ENCODE measurements around the gene MLKL.
"Not testable (repeated sequence)": the region's sequence is repeated elsewhere in the genome, so short reads cannot be mapped to it uniquely, and the experiment has no call there.

The MLKL gene

DNA sequence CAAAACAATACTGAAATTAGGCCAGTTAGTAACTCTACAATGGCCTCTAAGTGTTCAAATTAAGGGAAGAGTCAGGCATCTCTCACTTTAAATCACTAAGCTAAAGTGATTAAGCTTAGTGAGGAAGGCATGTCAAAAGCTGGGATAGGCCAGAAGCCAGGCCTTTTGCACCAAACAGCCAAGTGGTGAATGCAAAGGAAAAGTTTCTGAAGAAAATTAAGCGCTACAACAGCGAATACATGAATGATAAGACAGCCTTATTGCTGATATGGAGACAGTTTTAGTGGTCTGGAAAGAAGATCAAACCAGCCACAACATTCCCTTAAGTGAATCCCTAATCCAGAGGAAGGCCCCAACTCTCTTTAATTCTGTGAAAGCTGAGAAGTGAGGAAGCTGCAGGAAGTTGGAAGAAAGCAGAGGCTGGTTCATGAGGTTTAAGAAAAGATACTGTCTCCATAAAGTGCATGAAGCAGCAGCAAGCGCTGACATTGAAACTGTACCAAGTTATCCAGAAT is 46.1 kb downstream of the MLKL start:
- in situ Hi-C loops (cut with HindIII; ENCODE audit: low sequenced_read_pairs): no loop called here

DNA sequence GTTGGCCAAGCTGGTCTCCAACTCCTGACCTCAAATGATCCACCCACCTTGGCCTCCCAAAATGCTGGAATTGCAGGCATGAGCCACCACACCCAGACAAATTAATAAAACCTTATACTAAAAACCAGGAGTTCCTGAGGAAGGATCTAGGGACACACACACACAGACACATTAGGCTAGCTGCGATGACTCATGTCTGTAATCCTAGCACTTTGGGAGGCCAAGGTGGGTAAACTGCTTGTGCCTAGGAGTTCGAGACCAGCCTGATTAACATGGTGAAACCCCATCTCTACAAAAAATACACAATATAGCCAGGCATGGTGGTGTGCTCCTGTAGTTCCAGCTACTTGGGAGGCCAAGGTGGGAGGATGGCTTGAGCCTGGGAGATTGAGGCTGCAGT is 47.8 kb downstream of the MLKL start:
- in situ Hi-C loops (cut with HindIII; ENCODE audit: low sequenced_read_pairs): not testable (repeated sequence)

DNA sequence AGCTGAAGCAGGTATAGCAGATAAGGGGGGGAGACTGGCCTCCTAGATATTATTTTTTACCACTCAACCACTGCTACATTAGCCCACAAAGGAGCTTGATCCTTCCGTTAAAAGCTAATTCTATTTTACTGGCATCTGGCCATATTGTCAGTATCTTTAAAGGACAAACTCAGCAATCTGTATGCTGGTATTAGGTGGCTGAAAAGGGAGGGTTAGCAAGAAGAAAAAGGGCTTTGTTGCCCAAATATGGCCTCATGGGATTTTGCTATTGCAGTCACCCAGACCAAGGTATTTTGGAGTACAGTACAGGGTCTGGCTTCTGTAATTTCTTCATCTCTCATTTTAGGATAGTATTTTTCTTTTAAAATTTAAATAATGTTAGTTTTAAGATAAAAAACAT is 48.4 kb downstream of the MLKL start:
- in situ Hi-C loops (cut with HindIII; ENCODE audit: low sequenced_read_pairs): no loop called here

DNA sequence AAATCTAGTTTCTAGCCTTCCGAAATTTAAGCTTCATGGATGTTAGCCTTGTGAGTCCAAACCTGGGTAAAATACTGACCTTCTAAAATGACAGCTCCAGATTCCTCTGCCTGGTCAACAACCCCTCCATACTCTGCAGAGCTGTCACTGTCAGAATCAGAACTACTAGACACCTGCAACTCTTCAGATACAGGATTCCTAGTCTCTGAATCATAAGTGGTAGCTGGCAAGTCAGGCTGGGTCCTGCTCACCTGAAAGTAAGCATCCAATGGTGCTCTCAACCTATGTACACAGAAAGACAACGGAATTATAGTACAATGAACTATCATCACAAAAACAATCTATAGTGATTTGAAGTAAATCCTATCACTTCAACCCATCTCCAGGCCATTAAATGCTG is 48.8 kb downstream of the MLKL start:
- in situ Hi-C loops (cut with HindIII; ENCODE audit: low sequenced_read_pairs): no loop called here

DNA sequence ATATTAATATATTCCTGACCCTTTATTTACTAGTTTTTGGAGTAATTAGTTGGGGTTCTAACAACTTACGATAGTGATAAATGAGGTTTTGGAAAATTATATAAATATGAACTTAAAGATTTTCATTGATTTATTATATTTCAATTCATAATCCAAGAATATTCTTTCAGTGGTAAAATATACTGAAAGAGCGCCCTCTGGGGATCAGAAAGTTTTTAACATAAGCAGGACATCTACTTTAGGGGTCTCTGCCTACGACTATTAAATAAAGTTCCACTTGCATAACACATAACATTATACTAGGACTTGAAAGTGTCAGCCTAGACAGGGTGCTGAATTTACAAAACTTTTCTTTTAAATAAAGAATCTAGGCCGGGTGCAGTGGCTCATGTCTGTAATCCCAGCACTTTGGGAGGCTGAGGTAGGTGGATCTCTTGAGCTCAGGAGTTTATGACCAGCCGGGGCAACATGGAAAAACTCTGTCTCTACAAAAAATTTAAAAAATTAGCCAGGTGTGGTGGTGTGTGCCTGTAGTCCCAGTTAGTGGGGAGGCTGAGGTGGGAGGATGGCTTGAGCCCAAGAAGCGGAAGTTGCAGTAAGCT is 49.6 kb downstream of the MLKL start:
- in situ Hi-C loops (cut with HindIII; ENCODE audit: low sequenced_read_pairs): no loop called here

DNA sequence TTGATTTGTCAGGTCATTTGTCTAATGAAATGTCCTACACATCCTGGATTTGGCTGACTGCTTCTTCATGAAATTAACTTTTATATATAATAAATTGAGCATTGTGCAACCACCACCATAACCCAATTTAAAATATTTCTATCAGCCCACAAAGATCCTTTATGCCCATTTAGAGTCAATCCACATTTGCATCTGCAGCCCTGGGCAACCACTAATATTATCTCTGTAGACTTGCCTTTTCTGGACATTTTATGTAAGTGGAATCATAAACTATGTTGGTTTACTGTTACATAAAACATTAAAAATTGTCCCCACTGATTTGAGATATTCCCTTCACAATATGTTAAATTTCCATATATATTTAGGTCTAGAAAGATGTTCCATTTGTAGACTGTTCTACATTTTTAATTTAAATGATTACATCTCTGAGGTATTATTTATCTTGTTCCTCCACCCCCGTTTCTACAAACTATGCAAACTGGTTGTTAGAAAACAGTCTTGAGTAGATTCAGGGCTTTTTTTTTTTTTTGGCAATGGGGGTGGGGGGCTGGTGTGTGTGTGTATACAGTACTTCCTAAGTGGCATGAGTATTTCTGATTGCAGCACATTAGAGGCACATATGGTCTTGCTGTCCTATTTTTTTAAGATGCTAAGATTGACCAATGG is 50.7 kb downstream of the MLKL start:
- in situ Hi-C loops (cut with HindIII; ENCODE audit: low sequenced_read_pairs): no loop called here

DNA sequence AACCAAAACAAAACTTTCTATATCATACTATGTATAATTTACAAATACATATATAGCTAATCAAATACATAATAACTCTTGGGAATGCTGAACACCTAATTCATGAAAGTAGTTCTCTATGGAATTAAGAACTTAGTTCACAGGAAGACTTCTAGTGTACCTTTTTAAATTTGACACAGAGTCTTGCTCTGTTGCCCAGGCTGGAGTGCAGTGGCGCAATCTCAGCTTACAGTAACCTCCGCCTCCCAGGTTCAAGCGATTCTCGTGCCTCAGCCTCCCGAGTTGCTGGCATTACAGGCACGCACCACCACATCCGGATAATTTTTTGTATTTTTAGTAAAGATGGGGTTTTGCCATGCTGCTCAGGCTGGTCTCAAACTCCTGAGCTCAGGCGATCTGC is 58.7 kb downstream of the MLKL start:
- in situ Hi-C loops (cut with HindIII; ENCODE audit: low sequenced_read_pairs): no loop called here

DNA sequence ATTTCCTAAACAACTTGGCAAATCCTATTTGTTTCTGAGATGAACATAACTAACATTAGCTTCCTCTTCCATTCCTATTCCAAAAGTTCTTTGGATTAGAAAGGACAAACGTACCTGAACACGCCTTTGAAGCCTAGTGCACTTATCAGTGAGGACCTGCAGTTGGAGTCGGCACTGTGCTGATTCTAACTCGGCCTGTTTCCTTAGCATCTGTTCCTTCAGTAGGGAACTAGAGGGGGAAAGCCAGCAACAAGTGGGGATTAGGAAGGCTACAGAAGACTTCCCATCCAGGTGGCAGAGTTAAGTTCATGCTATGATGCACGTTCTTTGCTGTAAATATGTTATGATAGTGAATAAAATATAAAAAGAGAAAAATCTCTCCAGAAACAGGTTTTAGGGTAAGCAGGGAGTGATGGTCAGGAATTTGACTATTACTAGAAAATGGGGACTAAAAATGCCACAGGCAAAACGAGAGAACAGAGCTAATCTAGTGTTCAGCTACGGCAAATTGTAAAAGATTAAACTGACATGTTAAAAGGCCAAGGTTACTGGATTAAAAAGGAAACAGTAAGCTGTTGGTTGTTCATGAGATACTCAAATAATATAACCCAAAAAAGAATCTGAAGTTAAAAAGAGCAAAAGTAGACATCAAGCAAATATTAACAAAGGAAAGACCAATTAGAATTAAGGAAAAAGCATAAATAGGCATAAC is 62.8 kb downstream of the MLKL start:
- in situ Hi-C loops (cut with HindIII; ENCODE audit: low sequenced_read_pairs): no loop called here

DNA sequence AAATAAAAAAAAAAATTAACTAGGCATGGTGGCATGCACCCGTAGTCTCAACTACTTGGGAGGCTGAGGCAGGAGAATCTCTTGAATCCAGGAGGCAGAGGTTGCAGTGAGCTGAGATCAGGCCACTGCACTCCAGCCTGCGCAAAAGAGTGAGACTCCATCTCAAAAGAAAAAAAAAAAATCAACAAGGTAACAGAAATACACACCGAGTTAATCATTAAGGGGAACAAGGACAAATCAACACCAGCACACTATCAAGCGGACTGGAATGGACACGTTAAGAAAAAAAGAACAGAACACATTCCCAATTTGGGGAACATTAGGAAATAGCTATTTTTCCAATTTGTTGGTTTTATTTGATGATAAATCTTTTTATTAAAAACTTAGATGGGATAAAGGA is 65.4 kb downstream of the MLKL start:
- in situ Hi-C loops (cut with HindIII; ENCODE audit: low sequenced_read_pairs): no loop called here

DNA sequence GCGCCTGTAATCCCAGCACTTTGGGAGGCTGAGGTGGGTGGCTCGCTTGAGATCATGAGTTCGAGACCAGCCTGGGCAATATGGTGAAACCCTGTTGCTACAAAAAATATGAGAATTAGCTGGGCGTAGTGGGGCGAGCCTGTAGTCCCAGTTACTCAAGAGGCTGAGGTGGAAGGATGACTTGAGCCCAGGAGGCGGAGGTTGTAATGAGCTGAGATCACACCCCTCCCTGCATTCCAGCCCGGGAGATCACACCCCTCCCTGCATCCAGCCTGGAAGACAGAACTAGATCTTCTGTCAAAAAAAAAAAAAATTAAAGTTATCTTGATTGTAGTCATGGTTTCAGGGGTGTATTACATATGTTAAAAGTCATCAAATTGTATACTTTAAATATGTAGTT is 67.0 kb downstream of the MLKL start:
- in situ Hi-C loops (cut with HindIII; ENCODE audit: low sequenced_read_pairs): no loop called here

DNA sequence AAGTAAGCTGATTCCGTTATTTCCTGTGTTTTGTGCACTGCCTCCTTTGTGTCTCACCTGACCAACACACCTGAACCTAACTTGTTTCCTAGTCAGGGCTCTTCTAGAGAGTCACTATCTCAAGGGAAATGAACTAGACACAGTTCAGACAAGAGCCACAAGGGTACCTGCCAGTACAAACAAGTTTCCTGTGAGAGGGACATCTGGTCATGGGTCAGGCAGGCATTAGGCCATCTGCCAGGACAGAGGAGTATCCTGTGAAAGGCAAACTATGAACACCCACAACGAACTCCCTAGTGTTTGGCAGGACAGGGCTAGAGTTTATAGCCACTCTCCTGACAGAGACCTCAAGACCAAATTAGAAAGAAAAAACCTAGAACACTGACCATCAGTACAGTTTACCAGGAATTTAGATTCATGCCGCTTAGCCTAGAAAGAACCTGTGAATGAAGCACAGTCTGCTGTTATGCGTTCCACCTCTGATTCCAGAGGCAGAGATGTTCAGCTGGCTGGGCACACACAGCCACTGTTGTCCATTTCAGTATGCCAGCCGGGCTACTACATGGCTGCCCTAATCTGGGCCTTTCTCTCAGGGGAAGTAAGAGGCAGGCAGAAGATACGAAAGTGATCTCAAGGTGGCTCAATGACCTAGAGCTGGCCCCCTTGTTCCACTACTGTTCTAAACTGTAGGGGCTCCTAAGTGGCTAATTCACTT is 73.0 kb downstream of the MLKL start:
- in situ Hi-C loops (cut with HindIII; ENCODE audit: low sequenced_read_pairs): no loop called here

DNA sequence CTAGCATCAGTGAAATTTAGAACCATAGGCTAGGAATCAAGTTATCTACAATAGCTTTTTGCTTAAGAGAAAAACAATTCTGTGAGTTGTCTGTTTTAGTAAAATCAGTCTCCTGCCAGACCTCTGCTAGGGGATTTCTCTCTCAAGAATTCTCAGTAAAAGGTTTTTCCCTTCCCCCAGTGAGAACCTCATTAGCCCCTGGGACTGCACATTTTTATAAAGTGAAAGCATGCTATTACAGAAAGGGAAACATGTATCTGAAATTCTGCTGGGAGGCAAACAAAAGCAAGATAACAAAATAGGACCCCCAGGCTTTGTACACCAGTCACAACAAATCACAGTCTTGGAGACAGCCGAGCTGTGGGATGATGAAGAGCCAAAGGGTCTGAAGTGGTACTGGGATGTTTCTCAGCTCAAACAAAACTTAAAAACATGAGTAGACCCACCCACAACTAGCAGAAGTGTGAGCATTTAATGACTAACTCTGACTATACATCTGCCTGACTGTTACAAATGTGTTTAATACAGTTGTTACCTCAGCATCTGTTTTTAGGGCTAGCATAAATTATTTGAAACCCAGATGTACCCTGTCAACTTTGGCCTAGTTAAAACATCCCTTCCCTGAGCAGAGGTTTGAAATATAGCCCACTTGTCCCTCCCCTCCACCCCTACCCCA is 73.8 kb downstream of the MLKL start:
- in situ Hi-C loops (cut with HindIII; ENCODE audit: low sequenced_read_pairs): no loop called here

DNA sequence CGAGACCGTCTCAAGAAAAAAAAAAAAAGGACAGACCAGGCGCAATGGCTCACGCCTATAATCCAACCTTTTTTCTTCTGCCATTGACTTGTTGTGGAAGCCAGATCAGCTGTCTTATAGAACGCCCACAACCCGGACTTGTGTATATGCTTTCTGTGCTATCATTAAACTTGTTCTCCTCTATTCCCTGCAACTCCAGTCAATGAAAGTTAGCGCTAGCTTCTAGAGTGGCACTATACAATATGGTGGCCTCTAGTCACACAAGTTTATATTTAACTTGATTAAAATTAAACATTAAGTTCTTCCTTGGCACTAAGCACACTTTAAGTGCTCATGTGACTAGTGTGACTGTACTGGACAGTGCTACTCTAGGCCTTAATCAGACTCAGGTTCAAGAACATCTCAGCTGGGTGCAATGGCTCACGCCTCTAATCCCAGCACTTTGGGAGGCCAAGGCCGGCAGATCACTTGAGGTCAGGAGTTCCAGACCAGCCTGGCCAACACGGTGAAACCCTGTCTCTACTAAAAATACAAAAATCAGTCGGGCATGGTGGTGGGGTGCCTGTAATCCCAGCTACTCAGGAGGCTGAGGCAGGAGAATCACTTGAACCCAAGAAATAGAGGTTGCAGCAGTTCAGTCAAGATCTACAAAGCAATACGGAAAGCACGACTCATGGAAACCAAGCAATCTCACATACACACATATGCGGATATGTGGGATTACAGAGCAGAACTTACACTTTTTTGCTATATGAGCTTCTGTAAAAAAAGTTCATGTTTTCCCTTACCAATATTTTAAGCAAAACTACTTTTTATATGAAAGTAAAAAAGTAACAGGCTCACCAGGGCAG is 74.9 kb downstream of the MLKL start:
- in situ Hi-C loops (cut with HindIII; ENCODE audit: low sequenced_read_pairs): no loop called here

DNA sequence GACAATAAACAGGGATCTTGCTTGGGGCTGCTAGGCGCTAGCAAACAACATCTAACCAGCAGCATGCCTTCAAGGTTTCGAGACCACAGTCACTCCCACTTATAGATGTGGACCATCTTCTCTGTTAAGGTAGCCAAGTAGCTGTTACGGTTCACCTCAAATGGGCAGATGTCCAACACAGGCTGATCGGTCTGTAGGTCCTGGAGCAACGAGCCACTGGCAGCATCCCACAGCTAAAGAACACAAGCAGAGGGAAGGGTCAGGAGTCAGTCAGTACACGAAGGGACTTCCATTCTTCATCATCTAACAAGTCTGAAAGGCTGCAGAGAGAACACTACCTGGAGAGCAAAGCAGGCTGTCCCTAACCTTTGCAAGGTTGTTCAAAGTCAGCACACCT is 76.8 kb downstream of the MLKL start:
- in situ Hi-C loops (cut with HindIII; ENCODE audit: low sequenced_read_pairs): no loop called here

DNA sequence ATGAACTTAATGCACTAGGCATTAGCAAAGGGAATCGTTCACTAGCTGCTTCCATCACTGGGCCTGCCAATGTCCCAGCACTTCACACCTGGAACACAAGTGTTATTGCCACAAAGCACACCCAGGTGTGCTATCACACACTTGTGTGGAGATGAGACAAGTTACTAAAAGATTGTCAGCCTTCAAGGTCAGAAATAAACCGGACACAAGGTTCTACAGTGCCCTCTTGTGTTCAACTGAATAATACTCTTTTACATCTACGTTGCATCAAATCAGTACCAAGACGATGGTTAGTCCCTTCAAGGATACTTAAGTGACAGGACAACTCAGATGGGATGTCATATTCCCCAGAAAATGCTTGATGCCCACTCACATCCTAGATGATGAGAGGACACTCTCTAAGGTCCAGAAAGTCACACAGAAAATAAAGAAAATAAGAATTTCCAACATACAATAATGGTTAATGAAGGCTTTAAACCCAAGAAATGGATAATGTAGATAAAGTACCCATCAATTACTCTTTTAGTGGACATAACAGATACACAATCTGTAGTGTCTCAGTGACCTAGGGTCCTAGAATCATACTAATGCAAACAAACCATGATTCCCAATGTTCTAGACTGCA is 77.3 kb downstream of the MLKL start:
- in situ Hi-C loops (cut with HindIII; ENCODE audit: low sequenced_read_pairs): no loop called here

DNA sequence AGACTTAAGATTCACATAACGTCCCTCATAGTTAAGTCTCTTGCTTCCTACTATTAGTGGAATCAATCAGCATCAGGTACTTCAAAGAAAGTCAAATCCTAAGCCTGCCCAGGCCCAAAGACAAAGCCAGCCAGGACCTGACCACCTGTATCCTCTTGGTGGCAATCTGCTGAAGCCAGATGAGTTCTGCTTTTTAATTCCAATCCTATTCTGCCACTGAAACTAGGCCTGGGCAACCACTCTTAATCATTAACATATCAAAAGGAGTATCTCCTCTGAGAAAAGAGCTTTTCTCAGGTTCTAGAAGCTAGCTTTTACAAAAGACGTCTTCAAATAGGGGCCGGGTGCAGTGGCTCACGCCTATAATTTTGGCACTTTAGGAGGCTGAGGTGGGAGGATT is 78.7 kb downstream of the MLKL start:
- in situ Hi-C loops (cut with HindIII; ENCODE audit: low sequenced_read_pairs): no loop called here
